ENCODE data around the gene ARL15.

The ARL15 gene

GRCh38 chr5:54217826-54218503, 92.4 kb downstream of the ARL15 start:
- DNase-seq = peak; percentile 29
- Mint-ChIP-seq H3K27ac (no peak overlapping the region), H3K4me3 (no peak overlapping the region)

DNA sequence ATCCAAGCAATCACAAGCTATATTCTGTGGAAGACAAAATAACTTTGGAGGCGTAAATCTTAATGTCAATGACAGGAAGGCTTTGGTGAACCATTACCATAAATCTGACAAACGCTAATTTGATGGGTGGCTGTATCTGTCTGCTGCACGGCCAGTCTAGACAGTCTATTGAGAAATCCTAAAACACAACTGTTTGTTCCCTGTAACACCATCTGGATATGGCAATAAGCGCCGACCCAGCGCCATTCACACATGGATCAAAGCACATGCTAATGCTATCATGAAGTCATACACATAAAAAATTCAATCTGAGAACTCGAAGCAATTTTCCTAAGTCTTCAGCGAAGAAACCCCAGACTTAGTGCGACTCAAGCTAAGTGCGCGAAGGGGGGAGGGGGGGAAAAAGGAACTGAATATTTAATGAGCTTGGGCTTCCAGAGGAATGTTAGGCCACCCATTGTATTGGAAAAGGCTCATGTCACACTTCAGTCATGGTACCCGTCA, 95.1 kb downstream of the ARL15 start:
- no peaks in the 10 kb centered on the region for H3K36me3 Mint-ChIP-seq (ENCODE audit: low read depth)
- no peak for TF ChIP-seq CTCF (IDR thresholded peaks at IDR 0.05)
- peaks cover 89% of the 10 kb centered on the region for H3K4me1 Mint-ChIP-seq
- peak overlapping the region; percentile 97 for H3K27ac Mint-ChIP-seq
- H3K9me3 Mint-ChIP-seq = no peaks in the 10 kb centered on the region
- peak overlapping the region; percentile 71 for H3K4me3 Mint-ChIP-seq
- H3K27me3 Mint-ChIP-seq (ENCODE audit: low read depth, poor library complexity) = no peaks in the 10 kb centered on the region
- DNase-seq = peak; percentile 32

More at GRCh38 chr5:54217826-54218503, 92.4 kb downstream of the ARL15 start:
- TF ChIP-seq CTCF (IDR thresholded peaks at IDR 0.05) = peak; percentile 80
- H3K27me3 Mint-ChIP-seq (ENCODE audit: low read depth, poor library complexity) = no peaks in the 10 kb centered on the region
- no peaks in the 10 kb centered on the region for H3K36me3 Mint-ChIP-seq (ENCODE audit: low read depth)
- no peaks in the 10 kb centered on the region for H3K9me3 Mint-ChIP-seq
- peaks cover 88% of the 10 kb centered on the region for H3K4me1 Mint-ChIP-seq

GRCh38 chr5:54214722-54215121, 95.7 kb downstream of the ARL15 start:
- H3K27ac Mint-ChIP-seq = peak overlapping the region; percentile 97
- peak overlapping the region; percentile 71 for H3K4me3 Mint-ChIP-seq
- peak; percentile 58 for DNase-seq
- no peaks in the 10 kb centered on the region for H3K9me3 Mint-ChIP-seq
- H3K4me1 Mint-ChIP-seq = peaks cover 84% of the 10 kb centered on the region
- no peaks in the 10 kb centered on the region for H3K36me3 Mint-ChIP-seq (ENCODE audit: low read depth)
- no peaks in the 10 kb centered on the region for H3K27me3 Mint-ChIP-seq (ENCODE audit: low read depth, poor library complexity)
- TF ChIP-seq CTCF (IDR thresholded peaks at IDR 0.05) = no peak

- no peaks in the 10 kb centered on the region for H3K36me3 Mint-ChIP-seq (ENCODE audit: low read depth)
- peak overlapping the region; percentile 20 for H3K4me3 Mint-ChIP-seq
- H3K27me3 Mint-ChIP-seq (ENCODE audit: low read depth, poor library complexity) = no peaks in the 10 kb centered on the region
- no peak overlapping the region for H3K27ac Mint-ChIP-seq
- DNase-seq = no peak
- H3K4me1 Mint-ChIP-seq = peaks cover 64% of the 10 kb centered on the region
- TF ChIP-seq CTCF (IDR thresholded peaks at IDR 0.05) = no peak
- peaks cover 3% of the 10 kb centered on the region for H3K9me3 Mint-ChIP-seq
Observed at GRCh38 chr5:54212331-54212730, 98.0 kb downstream of the ARL15 start.

DNA sequence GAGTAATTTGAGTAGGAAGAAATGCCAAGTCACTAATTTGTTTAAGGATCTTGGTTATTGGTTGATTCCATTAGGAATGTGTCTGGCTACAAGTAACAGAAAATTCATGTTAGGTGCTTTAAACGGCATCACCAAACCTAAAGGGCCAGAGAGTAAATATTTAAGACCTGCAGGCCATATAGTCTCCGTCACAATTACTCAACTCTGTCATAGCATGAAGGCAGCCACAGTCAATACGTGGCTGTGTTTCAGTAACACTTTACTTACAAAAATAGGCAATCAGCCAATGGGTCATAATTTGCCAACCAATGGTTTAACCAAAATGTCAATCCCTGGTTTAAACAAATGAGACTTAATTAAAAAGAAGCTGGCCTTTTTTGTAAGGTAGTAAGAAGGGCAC, 98.5 kb downstream of the ARL15 start:
- no peak for TF ChIP-seq CTCF (IDR thresholded peaks at IDR 0.05)
- Mint-ChIP-seq H3K4me1 (peaks cover 59% of the 10 kb centered on the region), H3K27me3 (ENCODE audit: low read depth, poor library complexity) (no peaks in the 10 kb centered on the region), H3K36me3 (ENCODE audit: low read depth) (no peaks in the 10 kb centered on the region), H3K9me3 (peaks cover 3% of the 10 kb centered on the region), H3K27ac (no peak overlapping the region), H3K4me3 (peak overlapping the region; percentile 20)
- no peak for DNase-seq

- Mint-ChIP-seq H3K4me1 (peaks cover 16% of the 10 kb centered on the region), H3K36me3 (ENCODE audit: low read depth) (peaks cover 28% of the 10 kb centered on the region), H3K27ac (no peak overlapping the region), H3K27me3 (ENCODE audit: low read depth, poor library complexity) (no peaks in the 10 kb centered on the region), H3K4me3 (no peak overlapping the region), H3K9me3 (peaks cover 25% of the 10 kb centered on the region)
- no peak for DNase-seq
- no peak for TF ChIP-seq CTCF (IDR thresholded peaks at IDR 0.05)
Observed at GRCh38 chr5:54207566-54207965, 102.8 kb downstream of the ARL15 start.

Data from nephron progenitor cell (in vitro differentiated cells).